ENCODE data around the gene OR3A1. TPM values are rescaled to one million over a fixed set of nuclear protein-coding genes. Genes with fewer than 3 reads are reported as not detected.

OR3A1 gene
- not detected in 2 replicates for total RNA-seq

GRCh38 chr17:3298260-3298659, at the start of gene OR3A1:
Gene OR3A1, minus strand, starts transcription at chr17:3298360. Its CDS starts 5,778 bp downstream, at chr17:3292582.

Other genes with a start within 250 kb of the OR3A1 start
- not detected in 2 replicates for gene OR1D5, start 234.8 kb downstream of the OR3A1 start, total RNA-seq
- not detected in 2 replicates for gene OR1D2, start 193.9 kb downstream of the OR3A1 start, total RNA-seq
- not detected in 2 replicates for gene OR1G1, start 170.8 kb downstream of the OR3A1 start, total RNA-seq
- gene OR1A2, start 100.8 kb downstream of the OR3A1 start, total RNA-seq, result not detected in 2 replicates
- gene OR1A1, start 90.7 kb downstream of the OR3A1 start, total RNA-seq, result not detected in 2 replicates
- not detected in 2 replicates for gene OR3A2, start 87.9 kb upstream of the OR3A1 start, total RNA-seq
- gene OR1E1, start 100.0 kb upstream of the OR3A1 start, total RNA-seq, result not detected in 2 replicates
- gene OR3A3, start 113.0 kb upstream of the OR3A1 start, total RNA-seq, result not detected in 2 replicates
- gene OR1E2, start 135.5 kb upstream of the OR3A1 start, total RNA-seq, result not detected in 2 replicates
- 0.24 TPM in 1 of 2 replicates, not detected in the other for gene SPATA22, start 173.5 kb upstream of the OR3A1 start, total RNA-seq
- not detected in 2 replicates for gene ASPA, start 177.6 kb upstream of the OR3A1 start, total RNA-seq